Measurements from ENCODE around the gene TLL2.

DNA sequence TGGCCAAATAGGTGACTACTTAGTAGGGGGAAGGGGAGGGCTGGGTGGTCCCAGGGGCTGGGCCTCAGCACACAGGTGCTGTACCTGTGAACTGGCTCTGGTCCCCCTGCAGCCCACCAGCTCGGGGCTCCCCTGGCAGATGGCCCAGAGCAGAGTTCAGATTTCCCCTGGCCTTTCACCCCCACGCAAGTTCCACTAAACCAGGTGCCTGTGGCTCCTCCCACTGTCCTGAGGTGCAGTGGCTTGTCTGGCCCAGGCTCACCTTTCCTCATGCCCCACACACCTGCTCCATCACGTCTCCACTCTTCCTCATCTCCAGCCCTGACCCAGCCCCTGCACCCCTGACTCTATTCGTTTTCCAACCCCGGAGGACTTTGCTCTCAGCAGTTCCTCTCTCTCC lies 107.6 kb downstream of the TLL2 start:
- no peak for TF ChIP-seq POLR2A (IDR thresholded peaks at IDR 0.05)
- TF ChIP-seq, protein P1, sequence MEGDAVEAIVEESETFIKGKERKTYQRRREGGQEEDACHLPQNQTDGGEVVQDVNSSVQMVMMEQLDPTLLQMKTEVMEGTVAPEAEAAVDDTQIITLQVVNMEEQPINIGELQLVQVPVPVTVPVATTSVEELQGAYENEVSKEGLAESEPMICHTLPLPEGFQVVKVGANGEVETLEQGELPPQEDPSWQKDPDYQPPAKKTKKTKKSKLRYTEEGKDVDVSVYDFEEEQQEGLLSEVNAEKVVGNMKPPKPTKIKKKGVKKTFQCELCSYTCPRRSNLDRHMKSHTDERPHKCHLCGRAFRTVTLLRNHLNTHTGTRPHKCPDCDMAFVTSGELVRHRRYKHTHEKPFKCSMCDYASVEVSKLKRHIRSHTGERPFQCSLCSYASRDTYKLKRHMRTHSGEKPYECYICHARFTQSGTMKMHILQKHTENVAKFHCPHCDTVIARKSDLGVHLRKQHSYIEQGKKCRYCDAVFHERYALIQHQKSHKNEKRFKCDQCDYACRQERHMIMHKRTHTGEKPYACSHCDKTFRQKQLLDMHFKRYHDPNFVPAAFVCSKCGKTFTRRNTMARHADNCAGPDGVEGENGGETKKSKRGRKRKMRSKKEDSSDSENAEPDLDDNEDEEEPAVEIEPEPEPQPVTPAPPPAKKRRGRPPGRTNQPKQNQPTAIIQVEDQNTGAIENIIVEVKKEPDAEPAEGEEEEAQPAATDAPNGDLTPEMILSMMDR (IDR thresholded peaks at IDR 0.05), result no peak
